Spinal cord (tissue), 10 donors: ENCODE results near the gene GUCY1A1. TPM values are rescaled to one million over a fixed set of nuclear protein-coding genes. Genes with fewer than 3 reads are reported as not detected.
A peak's percentile ranks its signal among the peaks of the same experiment; 100 is the strongest.

Experiments used
- DNase-seq, 6 donors: peaks; one replicate each; pipeline versions ENCODE4 v3.0.0 to v3.0.0-alpha.2; 2013 to 2015; ENCODE audit warnings: low spot score in 6 of 6, low read depth in 4 of 6
- H3K27ac ChIP-seq: one replicate; pipeline ENCODE4 v1.5.1; 2013; ENCODE audit warnings: low read depth, low read length, control low read depth
- H3K27me3 ChIP-seq: one replicate; pipeline ENCODE4 v1.6.1; 2013; ENCODE audit warnings: low read length; ENCODE audit not compliant: control insufficient read depth, insufficient read depth
- H3K36me3 ChIP-seq: one replicate; pipeline ENCODE4 v1.6.1; 2013; ENCODE audit warnings: low read length; ENCODE audit not compliant: control insufficient read depth, insufficient read depth
- H3K4me1 ChIP-seq: one replicate; pipeline ENCODE4 v1.6.1; 2013; ENCODE audit warnings: low read length; ENCODE audit not compliant: control insufficient read depth, insufficient read depth
- H3K4me3 ChIP-seq: one replicate; pipeline ENCODE4 v1.5.1; 2013; ENCODE audit warnings: low read depth, low read length, control low read depth
- H3K9me3 ChIP-seq: one replicate; pipeline ENCODE4 v1.6.1; 2013; ENCODE audit warnings: low read length; ENCODE audit not compliant: control insufficient read depth, insufficient read depth
- WGBS: methylation state at CpG from one replicate; pipeline ENCODE4 v1.1.5; 2013; ENCODE audit warnings: missing lambda C conversion rate; ENCODE audit not compliant: insufficient coverage; 5-methylcytosine and 5-hydroxymethylcytosine counted together
- polyA plus RNA-seq, 2 donors: library from polyadenylated mRNA; unstranded; fragments of 120-200 nt; gene quantifications; one replicate each; pipeline ENCODE4 v1.2.1, GENCODE V29; 2013; ENCODE audit not compliant: insufficient read length in 2 of 2
- total RNA-seq, 2 donors: library from RNA; depleted of rRNA in 1 of 2; stranded (reverse); fragments of 120-200 nt in 1 of 2; fragments of >200 nt in 1 of 2; gene quantifications; one replicate each; pipeline versions ENCODE4 v1.2.3 to v1.2.4, GENCODE V29; 2013 to 2014
- donor health status: healthy.

The GUCY1A1 gene
- total and polyA plus RNA-seq, 4 donors: 23.3 to 84.7 (median 58.9) TPM

DNA sequence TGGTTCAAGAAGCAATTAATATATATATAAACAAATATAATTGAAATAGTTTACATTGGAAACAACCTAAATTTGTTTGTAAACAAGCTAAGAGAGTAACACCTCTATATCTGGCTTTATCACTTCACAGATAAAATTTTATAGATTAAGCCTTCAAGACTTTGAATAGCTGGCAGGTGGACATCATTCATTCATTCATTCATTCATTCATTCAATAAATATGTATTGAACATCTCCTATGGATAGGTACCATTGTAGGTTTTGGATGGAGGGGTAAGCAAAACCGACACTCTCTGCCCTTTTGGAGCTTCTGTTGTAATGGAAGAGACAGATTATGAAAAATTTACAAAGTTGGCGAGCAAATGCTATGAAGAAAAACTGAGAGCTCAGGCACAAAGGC lies 35.2 kb downstream of the GUCY1A1 start:
- H3K27me3 ChIP-seq: no peaks in the 10 kb centered on the region
- H3K27ac ChIP-seq: no peak overlapping the region
- H3K4me1 ChIP-seq: no peaks in the 10 kb centered on the region
- no peaks in the 10 kb centered on the region for H3K36me3 ChIP-seq
- no peak overlapping the region for H3K4me3 ChIP-seq
- no peaks in the 10 kb centered on the region for H3K9me3 ChIP-seq
- DNase-seq: no peak
- WGBS: no CpG with 5 or more reads among the region's 2 CpGs

DNA sequence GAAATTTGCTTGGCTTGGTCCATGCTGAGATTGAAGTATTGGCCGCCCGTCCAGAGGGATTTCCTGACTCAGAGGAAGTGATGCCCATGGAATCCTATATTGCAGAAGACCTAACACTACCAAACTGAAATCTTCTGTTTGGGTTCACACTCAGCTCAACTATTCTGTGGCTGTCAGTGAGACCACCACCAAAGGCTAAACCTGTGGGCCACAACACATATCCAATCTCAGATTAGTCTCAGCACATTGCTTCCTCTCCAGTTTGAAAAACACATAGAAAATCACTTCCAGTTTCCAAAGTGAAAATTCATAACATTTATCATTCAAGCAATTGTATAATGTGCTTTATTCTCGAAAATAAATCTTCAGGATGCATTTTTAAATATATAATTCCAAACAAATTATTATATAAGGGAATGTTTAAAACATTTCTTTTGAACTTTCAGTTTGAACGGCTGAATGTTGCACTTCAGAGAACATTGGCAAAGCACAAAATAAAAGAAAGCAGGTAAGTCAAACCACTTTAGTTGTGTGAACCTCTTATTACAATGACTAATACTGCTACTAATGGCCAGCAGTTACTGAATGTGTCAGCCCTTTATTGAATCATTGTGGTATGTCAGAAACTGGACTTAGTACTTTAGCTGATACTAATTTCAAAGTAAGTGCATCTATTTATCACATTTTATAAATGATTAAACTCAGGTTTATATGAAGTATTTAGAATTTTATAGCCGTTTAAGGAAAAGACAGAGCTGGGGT lies 37.0 kb downstream of the GUCY1A1 start:
- 100% methylated on average over 2 of the region's 5 CpGs for WGBS
- Histone ChIP-seq H3K27ac (no peak overlapping the region), H3K27me3 (no peaks in the 10 kb centered on the region), H3K4me3 (no peak overlapping the region), H3K36me3 (no peaks in the 10 kb centered on the region), H3K9me3 (no peaks in the 10 kb centered on the region), H3K4me1 (no peaks in the 10 kb centered on the region)
- no peak for DNase-seq

DNA sequence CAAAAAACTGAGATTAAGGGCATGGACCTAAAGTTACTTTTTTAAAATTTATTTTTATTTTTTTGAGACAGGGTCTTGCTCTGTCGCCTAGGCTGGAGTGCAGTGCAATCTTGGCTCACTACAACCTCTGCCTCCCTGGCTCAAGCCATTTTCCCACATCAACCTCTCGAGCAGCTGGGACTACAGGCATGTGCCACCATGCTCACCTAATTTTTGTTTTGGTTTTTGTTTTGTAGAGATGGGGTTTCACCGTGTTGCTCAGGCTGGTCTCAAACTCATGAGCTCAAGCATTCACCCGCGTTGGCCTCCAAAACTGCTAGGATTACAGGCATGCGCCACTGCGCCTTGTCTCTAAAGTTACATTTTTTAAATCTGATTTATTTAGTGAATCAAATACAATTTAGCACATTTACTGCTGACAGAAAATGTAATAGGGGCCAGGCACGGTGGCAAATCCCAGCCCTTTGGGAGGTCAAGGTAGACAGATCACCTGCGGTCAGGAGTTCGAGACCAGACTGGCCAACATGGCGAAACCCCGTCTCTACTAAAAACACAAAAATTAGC lies 38.3 kb downstream of the GUCY1A1 start:
- no peak for DNase-seq
- no peak overlapping the region for H3K27ac ChIP-seq
- H3K27me3 ChIP-seq: no peaks in the 10 kb centered on the region
- no peaks in the 10 kb centered on the region for H3K9me3 ChIP-seq
- no peak overlapping the region for H3K4me3 ChIP-seq
- no peaks in the 10 kb centered on the region for H3K36me3 ChIP-seq
- 98% methylated on average over 6 of the region's 12 CpGs for WGBS
- H3K4me1 ChIP-seq: no peaks in the 10 kb centered on the region

DNA sequence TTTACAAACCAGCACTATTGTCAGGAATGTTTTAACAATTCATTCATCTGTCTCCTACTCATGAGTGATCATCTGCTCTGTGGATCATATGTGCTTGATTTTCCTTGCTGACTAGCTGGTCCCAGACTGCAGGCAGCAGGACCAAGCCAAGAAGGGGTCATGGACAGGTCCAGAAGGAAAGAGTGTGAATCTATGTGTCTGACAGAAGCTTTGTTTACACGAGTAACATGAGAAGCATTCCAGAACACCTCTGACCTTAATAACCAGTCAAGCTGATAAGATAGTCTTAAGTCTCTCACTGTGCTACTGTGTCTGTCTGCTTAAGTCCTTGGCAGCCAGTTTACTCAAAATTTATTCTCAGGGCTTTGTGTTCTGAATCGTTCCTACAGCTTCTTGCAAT lies 39.0 kb downstream of the GUCY1A1 start:
- no peaks in the 10 kb centered on the region for H3K27me3 ChIP-seq
- H3K4me3 ChIP-seq: no peak overlapping the region
- no peaks in the 10 kb centered on the region for H3K36me3 ChIP-seq
- H3K9me3 ChIP-seq: no peaks in the 10 kb centered on the region
- peak in 2 of 6 donors; percentile 12 to 37 for DNase-seq
- WGBS: no CpG with 5 or more reads among the region's 2 CpGs
- no peak overlapping the region for H3K27ac ChIP-seq
- no peaks in the 10 kb centered on the region for H3K4me1 ChIP-seq

DNA sequence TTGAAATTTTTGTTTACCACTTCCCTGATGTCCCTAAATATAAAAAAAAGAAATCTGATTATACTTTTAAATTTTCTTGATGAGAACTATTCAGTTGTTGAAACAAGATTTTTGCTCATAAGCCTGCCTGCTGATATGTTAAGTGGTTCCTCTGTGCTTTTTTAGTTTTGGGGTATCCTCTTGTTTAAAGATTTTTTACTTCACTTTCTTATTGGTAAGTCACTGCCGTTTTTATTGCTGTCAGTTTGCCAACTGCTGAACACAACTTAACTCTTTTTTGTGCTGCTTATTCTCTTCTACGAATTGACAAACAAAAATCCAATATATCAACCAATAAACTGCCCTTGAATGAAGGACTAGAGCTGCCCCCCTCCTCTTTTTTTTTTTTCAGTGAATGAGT lies 39.5 kb downstream of the GUCY1A1 start:
- DNase-seq: no peak
- H3K27ac ChIP-seq: no peak overlapping the region
- H3K4me3 ChIP-seq: no peak overlapping the region
- H3K27me3 ChIP-seq: no peaks in the 10 kb centered on the region
- WGBS: no CpG with 5 or more reads among the region's 2 CpGs
- H3K9me3 ChIP-seq: no peaks in the 10 kb centered on the region
- no peaks in the 10 kb centered on the region for H3K4me1 ChIP-seq
- H3K36me3 ChIP-seq: no peaks in the 10 kb centered on the region

DNA sequence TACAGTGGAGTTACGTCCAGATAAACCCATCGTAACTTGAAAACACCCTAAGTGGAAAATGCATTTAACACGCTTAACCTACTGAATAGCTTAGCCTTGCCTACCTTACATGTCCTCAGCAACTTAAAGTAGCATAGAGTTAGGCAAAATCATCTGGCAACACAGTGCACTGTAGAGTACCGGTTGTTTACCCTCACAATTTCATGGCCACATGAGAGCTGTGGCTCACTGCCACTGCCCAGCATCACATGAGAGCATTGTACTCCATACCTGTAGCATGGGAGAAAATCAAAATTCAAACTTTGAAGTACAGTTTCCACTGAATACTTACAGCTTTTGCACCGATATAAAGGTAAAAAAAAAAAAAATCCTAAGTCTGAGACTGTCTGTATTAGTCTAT lies 40.6 kb downstream of the GUCY1A1 start:
- no peaks in the 10 kb centered on the region for H3K36me3 ChIP-seq
- H3K4me1 ChIP-seq: no peaks in the 10 kb centered on the region
- no peak for DNase-seq
- no peaks in the 10 kb centered on the region for H3K9me3 ChIP-seq
- H3K4me3 ChIP-seq: no peak overlapping the region
- WGBS: 88% methylated on average over 3 of the region's 5 CpGs
- H3K27me3 ChIP-seq: no peaks in the 10 kb centered on the region
- no peak overlapping the region for H3K27ac ChIP-seq

DNA sequence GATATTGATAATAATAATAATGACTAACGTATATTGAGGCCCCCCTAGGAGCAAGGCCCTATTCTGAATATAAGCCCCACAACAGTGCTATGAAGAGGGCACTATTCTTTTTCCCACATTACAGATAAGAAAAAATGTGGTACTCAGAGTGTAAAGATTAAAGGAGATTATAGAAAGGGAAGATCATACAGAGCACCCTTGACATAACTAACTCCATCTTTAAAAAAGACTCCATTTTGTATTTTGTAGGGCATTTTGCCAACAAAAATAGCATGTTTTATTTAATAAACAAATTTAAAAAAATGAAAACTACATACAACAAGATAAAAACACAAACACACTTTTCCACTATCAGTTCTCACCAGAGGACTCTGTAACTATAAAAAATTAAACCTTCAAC lies 42.1 kb downstream of the GUCY1A1 start:
- DNase-seq: no peak
- H3K4me3 ChIP-seq: no peak overlapping the region
- no peaks in the 10 kb centered on the region for H3K9me3 ChIP-seq
- no peaks in the 10 kb centered on the region for H3K4me1 ChIP-seq
- no peak overlapping the region for H3K27ac ChIP-seq
- no peaks in the 10 kb centered on the region for H3K27me3 ChIP-seq
- no CpG with 5 or more reads among the region's 1 CpG for WGBS
- H3K36me3 ChIP-seq: no peaks in the 10 kb centered on the region

DNA sequence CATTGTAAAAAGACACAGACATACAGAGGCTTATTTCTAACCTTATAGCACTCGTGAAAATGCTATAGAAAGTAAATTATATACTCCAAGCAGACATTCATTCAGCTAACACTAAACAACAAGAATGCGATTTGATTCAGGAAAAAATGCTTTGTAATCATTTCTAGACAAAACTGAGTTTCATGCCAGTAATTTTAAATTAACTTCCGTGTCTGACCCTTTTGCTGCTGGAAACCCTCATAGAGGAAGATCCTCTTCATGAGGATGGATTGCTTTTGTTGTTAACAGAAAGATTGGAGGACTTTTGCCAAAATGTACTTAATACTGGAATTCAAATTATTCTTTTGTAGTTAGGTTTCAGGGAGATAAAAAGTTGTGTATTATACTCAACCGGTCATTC lies 43.3 kb downstream of the GUCY1A1 start:
- no peaks in the 10 kb centered on the region for H3K27me3 ChIP-seq
- no peaks in the 10 kb centered on the region for H3K9me3 ChIP-seq
- H3K36me3 ChIP-seq: no peaks in the 10 kb centered on the region
- WGBS: 100% methylated on average over 1 of the region's 4 CpGs
- no peak overlapping the region for H3K4me3 ChIP-seq
- no peak overlapping the region for H3K27ac ChIP-seq
- no peaks in the 10 kb centered on the region for H3K4me1 ChIP-seq
- DNase-seq: no peak

DNA sequence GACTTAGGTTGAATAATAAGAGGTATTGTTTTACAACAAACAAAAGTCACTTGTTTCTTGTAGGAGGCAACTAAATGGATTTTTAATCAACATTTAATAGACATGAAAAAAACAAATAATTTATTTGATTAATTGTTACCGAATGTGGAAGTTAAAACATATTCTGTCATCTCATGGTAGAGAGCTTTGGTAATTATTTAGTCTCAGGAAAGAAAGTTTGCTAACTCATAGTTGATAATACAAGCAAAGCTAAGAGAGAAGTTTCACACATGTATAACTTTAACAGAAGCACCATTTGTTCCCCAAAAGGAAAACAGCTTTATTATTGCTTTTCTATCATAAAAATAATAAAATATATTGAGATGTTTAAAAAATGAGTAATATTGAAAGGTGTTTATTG lies 44.9 kb downstream of the GUCY1A1 start:
- H3K36me3 ChIP-seq: no peaks in the 10 kb centered on the region
- no CpG with 5 or more reads among the region's 1 CpG for WGBS
- no peak overlapping the region for H3K4me3 ChIP-seq
- no peaks in the 10 kb centered on the region for H3K27me3 ChIP-seq
- H3K9me3 ChIP-seq: no peaks in the 10 kb centered on the region
- no peak for DNase-seq
- H3K4me1 ChIP-seq: no peaks in the 10 kb centered on the region
- H3K27ac ChIP-seq: no peak overlapping the region

DNA sequence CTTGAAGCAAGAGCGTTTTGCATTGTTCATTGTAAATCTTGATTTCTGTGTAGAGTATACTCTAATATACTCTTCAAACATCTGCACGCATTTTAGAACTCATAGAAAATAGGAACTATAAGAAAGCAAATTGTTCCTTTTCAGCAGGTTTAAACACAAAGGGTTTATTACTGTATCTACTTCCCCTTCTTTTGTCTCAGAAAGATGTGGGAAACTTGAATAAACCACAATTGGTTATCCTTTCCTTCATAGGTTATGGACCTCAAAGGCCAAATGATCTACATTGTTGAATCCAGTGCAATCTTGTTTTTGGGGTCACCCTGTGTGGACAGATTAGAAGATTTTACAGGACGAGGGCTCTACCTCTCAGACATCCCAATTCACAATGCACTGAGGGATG lies 46.2 kb downstream of the GUCY1A1 start:
- Histone ChIP-seq H3K36me3 (no peaks in the 10 kb centered on the region), H3K9me3 (no peaks in the 10 kb centered on the region), H3K27me3 (no peaks in the 10 kb centered on the region), H3K4me3 (no peak overlapping the region), H3K27ac (no peak overlapping the region), H3K4me1 (no peaks in the 10 kb centered on the region)
- DNase-seq: no peak
- WGBS: no CpG with 5 or more reads among the region's 3 CpGs
